AG04449 (cell line): ENCODE measurements around the gene CCNYL1.

Experiments
- CTCF ChIA-PET: fragments of 350-600 bp; formaldehyde crosslinking; extraction: SDS; loops from one replicate; lab custom pipeline; 2021; ENCODE audit warnings: antibody characterized with exemption; lab: Yijun Ruan, JAX
- POLR2A ChIA-PET: fragments of 400-600, 350-600 bp; formaldehyde crosslinking; extraction: SDS; loops from one replicate; lab custom pipeline; 2020; ENCODE audit warnings: antibody characterized with exemption, inconsistent platforms; lab: Yijun Ruan, JAX
- DNase-seq: peaks from one replicate; pipeline ENCODE4 v3.0.0-alpha.2; 2010; ENCODE audit warnings: low read depth, low spot score
- H3K4me3 ChIP-seq: 2 replicates; pipeline ENCODE4 v1.5.1; 2011; ENCODE audit warnings: low read depth, mild to moderate bottlenecking, control low read depth, low read length
- TF ChIP-seq, protein P1 (sequence below): IDR thresholded peaks from one replicate; pipeline ENCODE4 v1.5.1; 2011; ENCODE audit warnings: mild to moderate bottlenecking, moderate library complexity, low read length, control low read depth, inconsistent platforms; ENCODE audit not compliant: insufficient read depth; ENCODE audit errors: missing control alignments

The CCNYL1 gene

DNA sequence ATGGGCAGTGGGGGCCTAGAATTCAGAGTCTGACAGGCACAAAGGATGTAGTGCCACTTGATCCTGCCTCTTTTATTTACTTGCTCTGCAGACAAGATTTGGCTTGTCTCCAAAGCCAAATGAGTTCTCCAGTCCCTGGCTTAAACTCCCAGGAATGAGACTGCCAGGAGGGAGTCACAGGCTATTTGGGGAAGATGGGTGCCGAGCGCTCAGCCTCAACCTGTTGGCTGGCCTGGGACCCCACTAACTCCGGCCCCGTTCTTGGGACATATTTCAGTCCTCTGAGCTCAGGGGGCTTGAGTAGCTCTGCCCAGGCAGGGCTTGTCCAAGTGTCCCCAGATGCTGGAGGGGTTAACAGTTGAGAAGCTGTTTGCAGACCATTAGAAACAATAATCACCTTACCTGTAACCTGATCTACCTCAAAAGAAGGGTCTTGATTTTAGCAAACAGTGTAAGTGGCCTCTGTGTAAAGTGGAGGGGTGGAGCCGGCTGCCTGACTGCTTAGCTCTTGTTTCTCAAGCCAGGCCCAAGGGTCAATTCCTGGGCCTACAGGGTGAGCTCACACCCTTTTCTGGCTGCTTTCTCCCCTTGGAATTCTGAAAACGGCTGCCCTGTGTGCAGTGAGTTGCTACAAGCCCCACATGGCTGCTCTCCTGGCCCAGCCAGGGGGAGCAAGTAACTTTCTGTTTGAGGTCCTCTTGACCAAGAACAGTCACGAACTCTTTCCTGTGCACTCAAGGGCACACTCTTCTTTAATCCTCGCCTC is 85.3 kb downstream of the CCNYL1 start:
- DNase-seq, result no peak
- CTCF ChIA-PET, result interaction anchor here (0.9 kb wide), 1 partner anchor 176 kb away, joined by 3 read pairs; no protein-coding TSS in a partner anchor
- H3K4me3 ChIP-seq, result no peak overlapping the region
- TF ChIP-seq, protein P1, sequence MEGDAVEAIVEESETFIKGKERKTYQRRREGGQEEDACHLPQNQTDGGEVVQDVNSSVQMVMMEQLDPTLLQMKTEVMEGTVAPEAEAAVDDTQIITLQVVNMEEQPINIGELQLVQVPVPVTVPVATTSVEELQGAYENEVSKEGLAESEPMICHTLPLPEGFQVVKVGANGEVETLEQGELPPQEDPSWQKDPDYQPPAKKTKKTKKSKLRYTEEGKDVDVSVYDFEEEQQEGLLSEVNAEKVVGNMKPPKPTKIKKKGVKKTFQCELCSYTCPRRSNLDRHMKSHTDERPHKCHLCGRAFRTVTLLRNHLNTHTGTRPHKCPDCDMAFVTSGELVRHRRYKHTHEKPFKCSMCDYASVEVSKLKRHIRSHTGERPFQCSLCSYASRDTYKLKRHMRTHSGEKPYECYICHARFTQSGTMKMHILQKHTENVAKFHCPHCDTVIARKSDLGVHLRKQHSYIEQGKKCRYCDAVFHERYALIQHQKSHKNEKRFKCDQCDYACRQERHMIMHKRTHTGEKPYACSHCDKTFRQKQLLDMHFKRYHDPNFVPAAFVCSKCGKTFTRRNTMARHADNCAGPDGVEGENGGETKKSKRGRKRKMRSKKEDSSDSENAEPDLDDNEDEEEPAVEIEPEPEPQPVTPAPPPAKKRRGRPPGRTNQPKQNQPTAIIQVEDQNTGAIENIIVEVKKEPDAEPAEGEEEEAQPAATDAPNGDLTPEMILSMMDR, result no peak
- POLR2A ChIA-PET, result no interaction called here

DNA sequence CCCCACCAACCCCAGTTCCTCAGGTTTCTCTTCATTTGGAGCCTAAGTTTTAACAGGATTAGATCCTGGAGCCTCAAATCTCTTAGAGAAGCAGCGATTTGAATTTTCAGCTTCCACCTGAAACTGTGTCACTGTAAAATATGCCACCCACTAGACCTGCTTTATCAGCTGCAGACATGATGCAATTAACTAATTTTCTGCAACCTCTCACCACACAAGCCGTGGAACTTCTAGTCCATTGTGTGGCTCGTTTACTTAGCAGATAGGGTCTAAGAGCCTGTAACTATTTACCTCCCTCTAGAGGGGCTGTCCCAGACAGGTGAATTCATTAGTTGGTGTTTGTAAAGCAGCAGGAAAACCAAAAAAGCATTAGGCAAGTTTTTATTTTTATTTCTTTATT is 89.8 kb downstream of the CCNYL1 start:
- no peak for DNase-seq
- POLR2A ChIA-PET, result no interaction called here
- CTCF ChIA-PET, result no interaction called here
- TF ChIP-seq, protein P1, result no peak
- no peak overlapping the region for H3K4me3 ChIP-seq

DNA sequence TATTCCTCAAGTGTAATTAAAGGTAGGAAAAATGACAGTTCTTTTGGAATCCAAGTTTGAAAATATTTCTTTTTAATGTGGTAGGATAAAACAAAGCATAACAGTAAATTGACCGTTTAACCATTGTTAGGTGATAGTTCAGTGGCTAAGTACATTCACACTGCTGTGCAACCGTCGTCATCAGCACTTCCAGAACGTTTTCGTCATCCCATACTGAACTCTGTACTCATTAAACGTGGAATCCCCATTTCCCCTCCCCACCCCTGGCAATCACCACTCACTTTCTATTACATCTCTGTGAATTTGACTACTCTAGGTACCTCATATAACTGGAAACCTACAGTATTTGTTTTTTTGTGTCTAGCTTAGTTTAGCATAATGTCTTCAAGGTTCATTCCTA is 91.2 kb downstream of the CCNYL1 start:
- TF ChIP-seq, protein P1, result no peak
- H3K4me3 ChIP-seq, result no peak overlapping the region
- no peak for DNase-seq
- CTCF ChIA-PET, result no interaction called here
- POLR2A ChIA-PET, result no interaction called here
